GM12878 (cell line): ENCODE results near the gene SMARCD1. TPM values are rescaled to one million over a fixed set of nuclear protein-coding genes. Genes with fewer than 3 reads are reported as not detected.

Experiments used
- ATAC-seq: fragments of 200-7000 bp; cut with Tn5 transposase; 3 replicates; pipeline ENCODE4 v1.9.1; 2020; ENCODE audit warnings: mild to moderate bottlenecking, moderate library complexity
- BruUV-seq: library from RNA; stranded (reverse); fragments of 400-500 nt; replicated peaks from 2 replicates; lab custom pipeline; 2021; lab: Mats Ljungman, UMichigan
- CTCF ChIA-PET: fragments of 300-600 bp; sonication (Branson Sonifier 250); formaldehyde crosslinking; extraction: SDS; loops from one replicate; lab custom pipeline; 2021; ENCODE audit warnings: inconsistent platforms; lab: Yijun Ruan, JAX
- POLR2A ChIA-PET: fragments of 350-600 bp; formaldehyde crosslinking; extraction: SDS; loops from one replicate; lab custom pipeline; 2021; ENCODE audit warnings: inconsistent platforms; lab: Charles Lee
- RAD21 ChIA-PET: fragments of 300-600 bp; sonication (Branson Sonifier 250); formaldehyde crosslinking; loops from one replicate; lab custom pipeline; 2023; ENCODE audit warnings: antibody characterized with exemption; ENCODE audit not compliant: unreplicated experiment; lab: Charles Lee
- SMC1A ChIA-PET: fragments of 300-600 bp; sonication (Branson Sonifier 250); formaldehyde crosslinking; loops from one replicate; lab custom pipeline; 2023; ENCODE audit not compliant: unreplicated experiment, uncharacterized antibody; lab: Charles Lee
- DNase-seq: peaks from one replicate; pipeline ENCODE4 v3.0.0-alpha.2; 2011; ENCODE audit warnings: low read depth, low spot score
- FAIRE-seq: peaks from 3 replicates; lab custom pipeline; 2011; peaks lifted over from hg19 to GRCh38; lab: Jason Lieb, UNC
- H2AFZ ChIP-seq: 2 replicates; pipeline ENCODE4 v1.6.0; 2011; ENCODE audit warnings: low read depth, low read length, control low read depth; ENCODE audit not compliant: control insufficient read depth
- H3K27ac ChIP-seq: 2 replicates; pipeline ENCODE4 v1.5.1; 2011; ENCODE audit warnings: control low read depth; ENCODE audit not compliant: control insufficient read depth, insufficient read depth
- H3K27me3 ChIP-seq, 2 experiments: replicated peaks in 1 of 2; 2 replicates each; pipeline versions ENCODE4 v1.6.0 to v1.6.1; 2011; ENCODE audit warnings: low read length in 1 of 2; ENCODE audit not compliant: control insufficient read depth in 2 of 2, insufficient read depth in 2 of 2
- H3K36me3 ChIP-seq, 2 experiments: 2 replicates each; pipeline ENCODE4 v1.5.1; 2011; ENCODE audit warnings: low read length in 1 of 2; ENCODE audit not compliant: control insufficient read depth in 2 of 2, insufficient read depth in 2 of 2
- H3K4me1 ChIP-seq: 2 replicates; pipeline ENCODE4 v1.6.1; 2011; ENCODE audit warnings: mild to moderate bottlenecking, low read length, moderate library complexity, mixed read lengths; ENCODE audit not compliant: control insufficient read depth, insufficient read depth
- H3K4me2 ChIP-seq: 2 replicates; pipeline ENCODE4 v1.6.0; 2011; ENCODE audit warnings: control low read depth; ENCODE audit not compliant: control insufficient read depth, insufficient read depth
- H3K4me3 ChIP-seq: fragments of 200-600 bp; sonication (generic); 2 replicates; pipeline ENCODE4 v1.5.1; 2016
- H3K79me2 ChIP-seq: 2 replicates; pipeline ENCODE4 v1.6.0; 2011; ENCODE audit warnings: low read length; ENCODE audit not compliant: control insufficient read depth, insufficient read depth
- H3K9ac ChIP-seq: 2 replicates; pipeline ENCODE4 v1.8.0; 2011; ENCODE audit warnings: low read length, control low read depth, mixed read lengths; ENCODE audit not compliant: control insufficient read depth, insufficient read depth
- H3K9me3 ChIP-seq: replicated peaks from 3 replicates; pipeline ENCODE4 v1.5.1; 2011; ENCODE audit warnings: mild to moderate bottlenecking, low read length; ENCODE audit not compliant: control insufficient read depth, insufficient read depth
- H4K20me1 ChIP-seq: 2 replicates; pipeline ENCODE4 v1.6.0; 2011; ENCODE audit not compliant: control insufficient read depth, insufficient read depth
- CBX3 ChIP-seq: fragments of 200-600 bp; sonication (generic); IDR thresholded peaks from 2 replicates; pipeline ENCODE4 v1.6.1; 2016; ENCODE audit warnings: low read depth, borderline replicate concordance
- CTCF ChIP-seq, 3 experiments: IDR thresholded peaks in 2 of 3; conservative IDR thresholded peaks in 1 of 3; 2 replicates each; pipeline ENCODE4 v1.5.1; 2011; ENCODE audit warnings: low read depth in 3 of 3, low read length in 3 of 3, mild to moderate bottlenecking in 3 of 3, control low read depth in 2 of 3, moderate library complexity in 2 of 3, inconsistent platforms in 1 of 3, mixed read lengths in 1 of 3; ENCODE audit not compliant: control insufficient read depth in 2 of 3, insufficient read depth in 1 of 3; ENCODE audit errors: extremely low read depth in 1 of 3
- E4F1 ChIP-seq: fragments of 450-650 bp; IDR thresholded peaks from 2 replicates; pipeline ENCODE4 v1.6.1; 2018; ENCODE audit warnings: borderline replicate concordance, mild to moderate bottlenecking; ENCODE audit not compliant: partially characterized antibody
- GATAD2B ChIP-seq: fragments of 450-650 bp; conservative IDR thresholded peaks from 2 replicates; pipeline ENCODE4 v1.6.1; 2017; ENCODE audit warnings: low read depth, mild to moderate bottlenecking, moderate library complexity
- MLLT1 ChIP-seq: fragments of 450-650 bp; IDR thresholded peaks from 2 replicates; pipeline ENCODE4 v1.6.1; 2016; ENCODE audit warnings: mild to moderate bottlenecking
- MTA3 ChIP-seq: IDR thresholded peaks from 2 replicates; pipeline ENCODE4 v1.6.1; 2012; ENCODE audit warnings: low read length, inconsistent platforms, borderline replicate concordance
- NR2C1 ChIP-seq: fragments of 450-650 bp; IDR thresholded peaks from 2 replicates; pipeline ENCODE4 v1.6.1; 2017; ENCODE audit warnings: antibody characterized with exemption, mild to moderate bottlenecking, moderate library complexity
- NR2F1 ChIP-seq: fragments of 450-650 bp; conservative IDR thresholded peaks from 2 replicates; pipeline ENCODE4 v1.6.1; 2017; ENCODE audit warnings: mild to moderate bottlenecking
- SMARCA5 ChIP-seq: fragments of 450-650 bp; IDR thresholded peaks from 2 replicates; pipeline ENCODE4 v1.6.1; 2017; ENCODE audit warnings: mild to moderate bottlenecking
- SMC3 ChIP-seq: IDR thresholded peaks from 2 replicates; pipeline ENCODE4 v1.6.1; 2011; ENCODE audit warnings: low read length, improper control_type of control experiment, borderline replicate concordance
- TCF3 ChIP-seq: IDR thresholded peaks from 2 replicates; pipeline ENCODE4 v1.6.1; 2012; ENCODE audit warnings: low read depth, mild to moderate bottlenecking, low read length, borderline replicate concordance; ENCODE audit not compliant: insufficient read depth
- ZSCAN29 ChIP-seq: fragments of 450-650 bp; IDR thresholded peaks from 2 replicates; pipeline ENCODE4 v1.6.1; 2017; ENCODE audit warnings: mild to moderate bottlenecking, moderate library complexity
- WGBS: methylation state at CpG from one replicate; pipeline ENCODE4 v1.1.6; 2016; ENCODE audit warnings: low lambda C conversion rate; ENCODE audit not compliant: insufficient replicate concordance, insufficient coverage; ENCODE audit errors: missing lambda C conversion rate; 5-methylcytosine and 5-hydroxymethylcytosine counted together
- in situ Hi-C: fragments of 300-500 bp; cut with MboI; formaldehyde crosslinking; loops from 9 replicates; pipeline ENCODE4 v1.14.3; 2018; ENCODE audit warnings: mixed read lengths
- intact Hi-C: fragments of 100-400 bp; cut with micrococcal nuclease; formaldehyde crosslinking; loops from one replicate; pipeline ENCODE4 v1.14.2; 2022; ENCODE audit not compliant: unreplicated experiment
- polyA plus RNA-seq, 11 experiments: library from polyadenylated mRNA; depleted of rRNA in 4 of 11; unstranded in 6 of 11; stranded (reverse) in 5 of 11; fragments of >200 nt; fragmentation: Nextera tagmentation in 4 of 11; fragmentation: Illumina TruSeq in 1 of 11; extraction: Ambion mirVana in 4 of 11; extraction: Trizol in 1 of 11; gene quantifications; 1 replicate in 1 of 11; 2 replicates in 10 of 11; pipeline versions ENCODE4 v1.2.1 to v1.2.3, GENCODE V29; 2011 to 2016; ENCODE audit warnings: inconsistent platforms in 2 of 11, missing spikeins in 2 of 11, low read depth in 1 of 11
- total RNA-seq, 4 experiments: library from RNA; depleted of rRNA in 3 of 4; stranded (reverse); fragments of >200 nt in 3 of 4; fragmentation: Illumina TruSeq in 1 of 4; extraction: Trizol in 1 of 4; gene quantifications; 2 replicates each; pipeline versions ENCODE4 v1.2.1 to v1.2.3, GENCODE V29; 2013 to 2021

Gene SMARCD1
- total and polyA plus RNA-seq, 10 of the 15 experiments (the other 5 are each of a cell fraction or from before 2014, with no cell fraction given), result 1.4 to 92.4 (median 58.9) TPM

- no peak overlapping the region for H3K9ac ChIP-seq
Observed at GRCh38 chr12:50056639-50056976, 28.5 kb upstream of the SMARCD1 start.

More at GRCh38 chr12:50056639-50056976, 28.5 kb upstream of the SMARCD1 start:
- POLR2A ChIA-PET, result no interaction called here
- 0 out of 2 replicates have a peak, but pooled peaks cover 4% of the 10 kb centered on the region for H3K4me1 ChIP-seq
- CTCF ChIA-PET, result interaction anchor here (0.6 to 5.0 kb wide), 22 partner anchors 9 to 435 kb away, joined by 3 to 73 read pairs (median 4); partner anchors contain the start of gene RACGAP1
- in situ Hi-C loops, result no loop called here
- H2AFZ ChIP-seq, result no peak overlapping the region
- peak overlapping the region; percentile 86; the same call in 1 of the 2 replicates for H3K4me2 ChIP-seq
- TF ChIP-seq E4F1 (no peak), ZSCAN29 (no peak), CTCF (IDR thresholded peaks at IDR 0.05 in 2 of 3, conservative IDR thresholded peaks at IDR 0.05 in 1 of 3; ENCODE audit: control insufficient read depth in 2 of 3, extremely low read depth in 1 of 3, insufficient read depth in 1 of 3, low read depth in 3 of 3, low read length in 3 of 3) (no peak), NR2F1 (no peak), SMARCA5 (no peak), TCF3 (no peak), CBX3 (no peak), SMC3 (no peak), NR2C1 (no peak), MTA3 (no peak), GATAD2B (no peak), MLLT1 (no peak)
- no peak overlapping the region for H3K27ac ChIP-seq
- no peaks in the 10 kb centered on the region for H3K36me3 ChIP-seq
- no peaks in the 10 kb centered on the region for H3K9me3 ChIP-seq
- ATAC-seq (no peak; the same call in 2 of the 3 replicates), DNase-seq (no peak), FAIRE-seq (no peak)
- RAD21 ChIA-PET, result interaction anchor here (0.7 to 4.1 kb wide), 4 partner anchors 18 to 111 kb away, joined by 4 to 31 read pairs (median 7); no protein-coding TSS in a partner anchor
- H3K27me3 ChIP-seq, result peaks cover 10 to 17% of the 10 kb centered on the region in 2 experiments; a peak in 3 of 4 replicates
- H4K20me1 ChIP-seq, result no peaks in the 10 kb centered on the region
- no peaks in the 10 kb centered on the region for H3K79me2 ChIP-seq
- no TSS peak for BruUV-seq
- 41% methylated on average over 3 of the region's 3 CpGs for WGBS
- H3K4me3 ChIP-seq, result no peak overlapping the region
- intact Hi-C loops, result loop anchor here (1.0 to 10.0 kb wide), 3 partner anchors 18 to 192 kb away; no protein-coding TSS in a partner anchor
- SMC1A ChIA-PET, result interaction anchor here (1.0 to 3.3 kb wide), 6 partner anchors 9 to 232 kb away, joined by 3 to 25 read pairs (median 4); no protein-coding TSS in a partner anchor
